ENCODE data around the gene HEPACAM2. TPM values are rescaled to one million over a fixed set of nuclear protein-coding genes. Genes with fewer than 3 reads are reported as not detected.

HEPACAM2 gene
- total and polyA plus RNA-seq, 4 experiments from 2014 or later: 0.15 TPM; not detected in 3

GRCh38 chr7:93148144-93148543 lies 78.1 kb downstream of the HEPACAM2 start, which contains the start of gene SAMD9L:
TSS of gene SAMD9L (minus strand) at chr7:93148385. CDS start at chr7:93135971, 12,414 bp downstream.
- ChIA-PET POLR2A (ENCODE audit: partially characterized antibody) (interaction anchor here (1.1 to 2.1 kb wide), 3 partner anchors 31 to 312 kb away, joined by 3 to 14 read pairs (median 6); partner anchors contain the start of genes CDK6, SAMD9 and VPS50), CTCF (ENCODE audit: partially characterized antibody) (interaction anchor here (1.1 kb wide), 2 partner anchors 81 to 84 kb away, joined by 3 read pairs; partner anchors contain the start of gene VPS50)
- peaks cover 25 to 30% of the 10 kb centered on the region in 2 donors for H3K36me3 Mint-ChIP-seq
- DNase-seq: peak in 3 of 5 donors; percentile 18 to 28 (median 25)
- intact Hi-C loops (cut with micrococcal nuclease): loop anchor here (1.0 kb wide), 2 partner anchors 30 to 84 kb away; partner anchors contain the start of gene VPS50
- peak within 1 kb of the TSS; percentile 66 to 97 (median 94) for H3K27ac Mint-ChIP-seq
- peaks cover 29 to 39% (median 33%) of the 10 kb centered on the region in 4 donors for H3K4me1 Mint-ChIP-seq
- Histone ChIP-seq H3K27ac (ENCODE audit: low read depth, low read length) (peak within 1 kb of the TSS; percentile 58), H3K27me3 (ENCODE audit: insufficient read depth, low read length) (no peaks in the 10 kb centered on the region), H3K9me3 (ENCODE audit: control insufficient read depth in 1 of 2, low read length in 2 of 2) (no peaks in the 10 kb centered on the region), H3K36me3 (ENCODE audit: insufficient read depth, low read length) (peaks cover 19% of the 10 kb centered on the region), H3K4me1 (ENCODE audit: insufficient read depth, low read length) (peaks cover 30% of the 10 kb centered on the region), H3K4me3 (ENCODE audit: low read length in 2 of 2) (peak within 1 kb of the TSS; percentile 44 to 59)
- no peaks in the 10 kb centered on the region for H3K27me3 Mint-ChIP-seq
- H3K4me3 Mint-ChIP-seq: peak within 1 kb of the TSS; percentile 89 to 97 (median 92)
- no peaks in the 10 kb centered on the region for H3K9me3 Mint-ChIP-seq

- Mint-ChIP-seq H3K9me3 (no peaks in the 10 kb centered on the region), H3K27ac (peak overlapping the region; percentile 66 to 97 (median 89)), H3K36me3 (peaks cover 25 to 30% of the 10 kb centered on the region in 2 donors), H3K27me3 (no peaks in the 10 kb centered on the region), H3K4me1 (peaks cover 29 to 41% (median 33%) of the 10 kb centered on the region in 4 donors), H3K4me3 (peak overlapping the region; percentile 89 to 97 (median 92))
- intact Hi-C loops (cut with micrococcal nuclease): no loop called here
- ChIA-PET POLR2A (ENCODE audit: partially characterized antibody) (interaction anchor here (1.1 to 2.1 kb wide), 3 partner anchors 30 to 311 kb away, joined by 3 to 14 read pairs (median 6); partner anchors contain the start of genes CDK6, SAMD9 and VPS50), CTCF (ENCODE audit: partially characterized antibody) (interaction anchor here (1.1 to 1.4 kb wide), 4 partner anchors 29 to 85 kb away, joined by 3 read pairs; partner anchors contain the start of gene VPS50)
- Histone ChIP-seq H3K9me3 (ENCODE audit: control insufficient read depth in 1 of 2, low read length in 2 of 2) (no peaks in the 10 kb centered on the region), H3K27ac (ENCODE audit: low read depth, low read length) (peak overlapping the region; percentile 58), H3K27me3 (ENCODE audit: insufficient read depth, low read length) (no peaks in the 10 kb centered on the region), H3K4me3 (ENCODE audit: low read length in 2 of 2) (peak overlapping the region; percentile 44 to 59), H3K36me3 (ENCODE audit: insufficient read depth, low read length) (peaks cover 27% of the 10 kb centered on the region), H3K4me1 (ENCODE audit: insufficient read depth, low read length) (peaks cover 30% of the 10 kb centered on the region)
- peak; percentile 23 to 58 (median 41) for DNase-seq
These were observed 78.9 kb downstream of the HEPACAM2 start for GRCh38 chr7:93147363-93147762.

GRCh38 chr7:93146472-93147141 lies 79.7 kb downstream of the HEPACAM2 start:
- intact Hi-C loops (cut with micrococcal nuclease): no loop called here
- Mint-ChIP-seq H3K36me3 (peaks cover 25 to 30% of the 10 kb centered on the region in 2 donors), H3K27ac (peak overlapping the region; percentile 65 to 97 (median 88)), H3K4me3 (peak overlapping the region; percentile 89 to 97 (median 92)), H3K4me1 (peaks cover 29 to 41% (median 33%) of the 10 kb centered on the region in 4 donors), H3K27me3 (no peaks in the 10 kb centered on the region), H3K9me3 (no peaks in the 10 kb centered on the region)
- H3K4me1 ChIP-seq (ENCODE audit: insufficient read depth, low read length): peaks cover 30% of the 10 kb centered on the region
- POLR2A ChIA-PET (ENCODE audit: partially characterized antibody): interaction anchor here (1.1 to 3.1 kb wide), 4 partner anchors 29 to 310 kb away, joined by 3 to 14 read pairs (median 8); partner anchors contain the start of genes CDK6, SAMD9 and VPS50
- H3K9me3 ChIP-seq (ENCODE audit: control insufficient read depth in 1 of 2, low read length in 2 of 2): no peaks in the 10 kb centered on the region
- peak overlapping the region; percentile 58 for H3K27ac ChIP-seq (ENCODE audit: low read depth, low read length)
- no peaks in the 10 kb centered on the region for H3K27me3 ChIP-seq (ENCODE audit: insufficient read depth, low read length)
- H3K4me3 ChIP-seq (ENCODE audit: low read length in 2 of 2): peak overlapping the region; percentile 44 to 59
- no peak for DNase-seq
- peaks cover 35% of the 10 kb centered on the region for H3K36me3 ChIP-seq (ENCODE audit: insufficient read depth, low read length)
- CTCF ChIA-PET (ENCODE audit: partially characterized antibody): interaction anchor here (1.2 to 1.4 kb wide), 2 partner anchors 28 to 38 kb away, joined by 3 read pairs; no protein-coding TSS in a partner anchor

GRCh38 chr7:93146036-93146435 lies 80.2 kb downstream of the HEPACAM2 start:
- ChIA-PET POLR2A (ENCODE audit: partially characterized antibody) (interaction anchor here (3.1 kb wide), 1 partner anchor 29 kb away, joined by 10 read pairs; the partner anchor contains the start of gene SAMD9), CTCF (ENCODE audit: partially characterized antibody) (interaction anchor here (1.4 to 1.6 kb wide), 2 partner anchors 7 to 80 kb away, joined by 4 to 6 read pairs; partner anchors contain the start of gene HEPACAM2)
- intact Hi-C loops (cut with micrococcal nuclease): no loop called here
- Histone ChIP-seq H3K27me3 (ENCODE audit: insufficient read depth, low read length) (no peaks in the 10 kb centered on the region), H3K4me3 (ENCODE audit: low read length in 2 of 2) (no peak overlapping the region), H3K4me1 (ENCODE audit: insufficient read depth, low read length) (peaks cover 30% of the 10 kb centered on the region), H3K27ac (ENCODE audit: low read depth, low read length) (no peak overlapping the region), H3K36me3 (ENCODE audit: insufficient read depth, low read length) (peaks cover 38% of the 10 kb centered on the region), H3K9me3 (ENCODE audit: control insufficient read depth in 1 of 2, low read length in 2 of 2) (no peaks in the 10 kb centered on the region)
- H3K4me3 Mint-ChIP-seq: peak overlapping the region; percentile 49 to 97 (median 81)
- DNase-seq: no peak
- H3K36me3 Mint-ChIP-seq: peaks cover 25 to 30% of the 10 kb centered on the region in 2 donors
- no peaks in the 10 kb centered on the region for H3K27me3 Mint-ChIP-seq
- peaks cover 29 to 41% (median 33%) of the 10 kb centered on the region in 4 donors for H3K4me1 Mint-ChIP-seq
- no peaks in the 10 kb centered on the region for H3K9me3 Mint-ChIP-seq
- H3K27ac Mint-ChIP-seq: peak overlapping the region in 6 of 7 donors; percentile 6 to 86 (median 60)

- Histone ChIP-seq H3K27me3 (ENCODE audit: insufficient read depth, low read length) (no peaks in the 10 kb centered on the region), H3K9me3 (ENCODE audit: control insufficient read depth in 1 of 2, low read length in 2 of 2) (no peaks in the 10 kb centered on the region), H3K4me3 (ENCODE audit: low read length in 2 of 2) (no peak overlapping the region), H3K36me3 (ENCODE audit: insufficient read depth, low read length) (peaks cover 45% of the 10 kb centered on the region), H3K27ac (ENCODE audit: low read depth, low read length) (no peak overlapping the region), H3K4me1 (ENCODE audit: insufficient read depth, low read length) (peaks cover 30% of the 10 kb centered on the region)
- Mint-ChIP-seq H3K27ac (no peak overlapping the region), H3K4me3 (peak overlapping the region in 3 of 8 donors; percentile 46 to 97 (median 56)), H3K36me3 (peaks cover 25 to 30% of the 10 kb centered on the region in 2 donors), H3K27me3 (no peaks in the 10 kb centered on the region), H3K4me1 (peaks cover 29 to 41% (median 33%) of the 10 kb centered on the region in 4 donors), H3K9me3 (no peaks in the 10 kb centered on the region)
- CTCF ChIA-PET (ENCODE audit: partially characterized antibody): interaction anchor here (0.9 to 1.6 kb wide), 3 partner anchors 8 to 81 kb away, joined by 3 to 6 read pairs (median 4); partner anchors contain the start of gene HEPACAM2
- intact Hi-C loops (cut with micrococcal nuclease): no loop called here
- POLR2A ChIA-PET (ENCODE audit: partially characterized antibody): interaction anchor here (1.7 to 3.1 kb wide), 2 partner anchors 8 to 28 kb away, joined by 4 to 10 read pairs; partner anchors contain the start of gene SAMD9
- no peak for DNase-seq
These were observed 80.9 kb downstream of the HEPACAM2 start for GRCh38 chr7:93145354-93145753.

- H3K4me3 ChIP-seq (ENCODE audit: low read length in 2 of 2): no peak overlapping the region
- CTCF ChIA-PET (ENCODE audit: partially characterized antibody): no interaction called here
- no peaks in the 10 kb centered on the region for H3K27me3 ChIP-seq (ENCODE audit: insufficient read depth, low read length)
- peaks cover 23% of the 10 kb centered on the region for H3K4me1 ChIP-seq (ENCODE audit: insufficient read depth, low read length)
- POLR2A ChIA-PET (ENCODE audit: partially characterized antibody): no interaction called here
- H3K9me3 ChIP-seq (ENCODE audit: control insufficient read depth in 1 of 2, low read length in 2 of 2): peaks cover 0 to 5% of the 10 kb centered on the region in 2 donors
- Mint-ChIP-seq H3K9me3 (peaks cover 0 to 11% (median 8%) of the 10 kb centered on the region in 8 donors), H3K27ac (no peak overlapping the region), H3K4me3 (no peak overlapping the region), H3K36me3 (peaks cover 36 to 41% of the 10 kb centered on the region in 2 donors), H3K4me1 (peaks cover 18 to 26% (median 23%) of the 10 kb centered on the region in 4 donors), H3K27me3 (no peaks in the 10 kb centered on the region)
- DNase-seq: no peak
- no peak overlapping the region for H3K27ac ChIP-seq (ENCODE audit: low read depth, low read length)
- H3K36me3 ChIP-seq (ENCODE audit: insufficient read depth, low read length): peaks cover 64% of the 10 kb centered on the region
- intact Hi-C loops (cut with micrococcal nuclease): no loop called here
These were observed 84.1 kb downstream of the HEPACAM2 start for GRCh38 chr7:93142127-93142526.
